ENCODE results near the gene REPS2. TPM values are rescaled to one million over a fixed set of nuclear protein-coding genes. Genes with fewer than 3 reads are reported as not detected.

The REPS2 gene
- total RNA-seq, 2 experiments from 2014 or later: 0.41 to 4.0 TPM

DNA sequence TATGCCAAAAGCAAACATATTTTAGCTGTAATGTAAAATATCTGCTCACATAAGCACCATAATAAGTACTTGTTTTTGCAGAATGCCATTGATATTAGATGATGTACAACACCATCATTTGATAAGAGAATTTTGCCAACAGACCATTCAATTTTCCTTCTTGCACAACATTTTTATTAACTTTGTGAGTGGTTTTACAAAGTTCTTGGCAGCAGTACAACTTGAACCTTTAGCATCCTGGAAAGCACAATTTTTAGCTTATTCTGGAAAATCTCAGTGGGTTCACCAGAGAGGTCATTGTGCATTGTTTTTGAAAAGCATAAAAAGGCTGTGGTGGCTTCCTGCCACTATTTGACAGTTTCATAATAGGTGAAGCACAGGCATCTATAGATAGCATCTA lies 26.4 kb upstream of the REPS2 start:
- BruUV-seq (replicated peaks): no TSS peak
- intact Hi-C loops (cut with micrococcal nuclease; ENCODE audit: unreplicated experiment): no loop called here
- CTCF ChIA-PET (ENCODE audit: unreplicated experiment): no interaction called here

DNA sequence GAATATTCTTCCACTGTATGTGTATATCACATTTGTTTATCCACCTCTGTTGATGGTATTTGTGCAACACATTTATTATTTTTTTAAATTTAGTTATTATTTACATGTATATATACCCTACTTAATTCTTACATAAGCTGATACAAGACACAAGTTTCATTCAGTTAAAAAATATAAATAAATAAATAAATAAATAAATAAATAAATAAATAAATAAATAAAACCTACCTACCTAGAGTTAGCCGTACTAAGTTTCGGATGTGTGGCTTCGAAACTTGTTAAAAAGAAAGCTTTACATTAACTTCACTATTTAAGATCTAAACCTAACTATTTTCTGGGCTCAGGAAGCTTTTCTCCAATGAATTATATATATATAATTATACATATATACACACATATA lies 23.3 kb upstream of the REPS2 start:
- no peaks in the 10 kb centered on the region for H3K79me2 ChIP-seq (ENCODE audit: insufficient read depth, low read depth, low read length)
- ChIA-PET CTCF (ENCODE audit: unreplicated experiment) (no interaction called here), POLR2A (no interaction called here)
- H3K4me3 ChIP-seq (ENCODE audit: low read depth, low read length, poor library complexity, severe bottlenecking): no peak overlapping the region
- H3K4me1 ChIP-seq (ENCODE audit: insufficient read depth, low read length, poor library complexity, severe bottlenecking): no peaks in the 10 kb centered on the region
- no peak overlapping the region for H2AFZ ChIP-seq (ENCODE audit: low read length)
- no peak for DNase-seq (ENCODE audit: low spot score)
- no peak overlapping the region for H3K4me2 ChIP-seq (ENCODE audit: low read length)
- no peak overlapping the region for H3K27ac ChIP-seq (ENCODE audit: low read depth, low read length, poor library complexity, severe bottlenecking)
- BruUV-seq (replicated peaks): no TSS peak
- H3K36me3 ChIP-seq (ENCODE audit: insufficient read depth, low read length): no peaks in the 10 kb centered on the region
- no peaks in the 10 kb centered on the region for H3K9me2 ChIP-seq (ENCODE audit: insufficient read depth, low read length)
- no peaks in the 10 kb centered on the region for H4K20me1 ChIP-seq (ENCODE audit: insufficient read depth, low read length)
- intact Hi-C loops (cut with micrococcal nuclease; ENCODE audit: unreplicated experiment): no loop called here
- no peaks in the 10 kb centered on the region for H3K9me3 ChIP-seq (ENCODE audit: low read length)
- TF ChIP-seq EZH2phosphoT487 (IDR thresholded peaks at IDR 0.05; ENCODE audit: borderline replicate concordance, low read depth, low read length): no peak
- TF ChIP-seq CTCF (conservative IDR thresholded peaks at IDR 0.05; ENCODE audit: low read length): no peak

More for the DNA sequence above, 26.4 kb upstream of the REPS2 start:
- Histone ChIP-seq H3K9me3 (ENCODE audit: low read length) (no peaks in the 10 kb centered on the region), H3K36me3 (ENCODE audit: insufficient read depth, low read length) (no peaks in the 10 kb centered on the region), H3K4me2 (ENCODE audit: low read length) (no peak overlapping the region), H3K79me2 (ENCODE audit: insufficient read depth, low read depth, low read length) (no peaks in the 10 kb centered on the region), H3K4me1 (ENCODE audit: insufficient read depth, low read length, poor library complexity, severe bottlenecking) (no peaks in the 10 kb centered on the region), H3K4me3 (ENCODE audit: low read depth, low read length, poor library complexity, severe bottlenecking) (no peak overlapping the region), H2AFZ (ENCODE audit: low read length) (no peak overlapping the region), H3K27ac (ENCODE audit: low read depth, low read length, poor library complexity, severe bottlenecking) (no peak overlapping the region), H4K20me1 (ENCODE audit: insufficient read depth, low read length) (no peaks in the 10 kb centered on the region), H3K9me2 (ENCODE audit: insufficient read depth, low read length) (no peaks in the 10 kb centered on the region)
- POLR2A ChIA-PET: no interaction called here
- no peak for DNase-seq (ENCODE audit: low spot score)
- no peak for TF ChIP-seq EZH2phosphoT487 (IDR thresholded peaks at IDR 0.05; ENCODE audit: borderline replicate concordance, low read depth, low read length)
- TF ChIP-seq CTCF (conservative IDR thresholded peaks at IDR 0.05; ENCODE audit: low read length): no peak

- TF ChIP-seq CTCF (conservative IDR thresholded peaks at IDR 0.05; ENCODE audit: low read length) (no peak), EZH2phosphoT487 (IDR thresholded peaks at IDR 0.05; ENCODE audit: borderline replicate concordance, low read depth, low read length) (no peak)
- no TSS peak for BruUV-seq (replicated peaks)
- H3K36me3 ChIP-seq (ENCODE audit: insufficient read depth, low read length): no peaks in the 10 kb centered on the region
- H2AFZ ChIP-seq (ENCODE audit: low read length): no peak overlapping the region
- CTCF ChIA-PET (ENCODE audit: unreplicated experiment): no interaction called here
- no peaks in the 10 kb centered on the region for H4K20me1 ChIP-seq (ENCODE audit: insufficient read depth, low read length)
- no peaks in the 10 kb centered on the region for H3K9me2 ChIP-seq (ENCODE audit: insufficient read depth, low read length)
- intact Hi-C loops (cut with micrococcal nuclease; ENCODE audit: unreplicated experiment): no loop called here
- H3K4me2 ChIP-seq (ENCODE audit: low read length): no peak overlapping the region
- POLR2A ChIA-PET: no interaction called here
- DNase-seq (ENCODE audit: low spot score): no peak
- no peak overlapping the region for H3K27ac ChIP-seq (ENCODE audit: low read depth, low read length, poor library complexity, severe bottlenecking)
- no peaks in the 10 kb centered on the region for H3K9me3 ChIP-seq (ENCODE audit: low read length)
- no peaks in the 10 kb centered on the region for H3K4me1 ChIP-seq (ENCODE audit: insufficient read depth, low read length, poor library complexity, severe bottlenecking)
- no peaks in the 10 kb centered on the region for H3K79me2 ChIP-seq (ENCODE audit: insufficient read depth, low read depth, low read length)
- no peak overlapping the region for H3K4me3 ChIP-seq (ENCODE audit: low read depth, low read length, poor library complexity, severe bottlenecking)
Observed at GRCh38 chrX:16924631-16925480, 21.6 kb upstream of the REPS2 start.
